Measurements from ENCODE around the gene POLR3B. TPM values are rescaled to one million over a fixed set of nuclear protein-coding genes. Genes with fewer than 3 reads are reported as not detected.

The POLR3B gene
- total and polyA plus RNA-seq, 2 of the 13 experiments (the other 11 are each of a cell fraction or from before 2014, with no cell fraction given): 4.8 to 13.1 TPM

DNA sequence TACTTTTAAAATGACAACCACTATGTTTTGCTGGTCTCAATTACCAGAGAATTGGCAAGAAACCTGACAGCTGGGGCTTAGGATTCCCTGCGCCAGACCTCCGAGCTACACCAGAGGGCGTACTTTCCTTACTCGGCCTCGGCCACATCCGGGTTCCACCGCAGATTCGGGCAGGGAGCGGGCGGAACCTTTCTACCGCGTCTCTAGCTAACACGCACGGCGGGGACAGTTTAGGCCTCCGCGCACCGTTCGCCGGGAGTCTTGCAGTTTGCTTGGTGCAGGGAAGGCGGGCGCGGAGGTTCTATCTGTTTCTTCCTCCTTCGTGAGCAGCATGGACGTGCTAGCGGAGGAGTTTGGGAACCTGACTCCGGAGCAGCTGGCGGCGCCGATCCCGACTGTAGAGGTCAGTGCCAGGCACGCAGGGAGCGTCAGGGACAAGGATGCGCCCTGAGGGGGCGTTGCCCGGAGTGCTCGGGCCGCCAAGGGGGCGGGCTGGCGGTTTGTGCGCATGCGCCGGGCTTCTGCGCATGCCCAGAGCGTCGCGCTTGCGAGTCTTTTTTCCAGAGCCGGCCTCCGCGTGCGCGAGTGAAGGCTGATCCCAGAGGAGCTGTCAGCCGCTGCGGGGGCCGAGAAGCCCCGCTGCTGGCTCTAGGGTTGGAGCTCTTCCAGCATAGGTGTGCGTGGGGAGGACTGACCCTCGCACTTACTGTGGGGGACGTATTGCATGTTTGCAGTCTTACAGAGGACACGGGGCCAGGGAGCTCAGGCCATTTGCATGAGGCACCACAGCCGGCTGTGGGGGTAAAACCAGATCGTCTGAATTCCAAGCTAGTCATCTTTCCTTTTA lies at the start of gene POLR3B (continued):
- TF ChIP-seq, protein P1, sequence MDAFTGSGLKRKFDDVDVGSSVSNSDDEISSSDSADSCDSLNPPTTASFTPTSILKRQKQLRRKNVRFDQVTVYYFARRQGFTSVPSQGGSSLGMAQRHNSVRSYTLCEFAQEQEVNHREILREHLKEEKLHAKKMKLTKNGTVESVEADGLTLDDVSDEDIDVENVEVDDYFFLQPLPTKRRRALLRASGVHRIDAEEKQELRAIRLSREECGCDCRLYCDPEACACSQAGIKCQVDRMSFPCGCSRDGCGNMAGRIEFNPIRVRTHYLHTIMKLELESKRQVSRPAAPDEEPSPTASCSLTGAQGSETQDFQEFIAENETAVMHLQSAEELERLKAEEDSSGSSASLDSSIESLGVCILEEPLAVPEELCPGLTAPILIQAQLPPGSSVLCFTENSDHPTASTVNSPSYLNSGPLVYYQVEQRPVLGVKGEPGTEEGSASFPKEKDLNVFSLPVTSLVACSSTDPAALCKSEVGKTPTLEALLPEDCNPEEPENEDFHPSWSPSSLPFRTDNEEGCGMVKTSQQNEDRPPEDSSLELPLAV (CRISPR knock-in tag; conservative IDR thresholded peaks at IDR 0.05; ENCODE audit: low read depth): no peak
- TF ChIP-seq, protein P2, sequence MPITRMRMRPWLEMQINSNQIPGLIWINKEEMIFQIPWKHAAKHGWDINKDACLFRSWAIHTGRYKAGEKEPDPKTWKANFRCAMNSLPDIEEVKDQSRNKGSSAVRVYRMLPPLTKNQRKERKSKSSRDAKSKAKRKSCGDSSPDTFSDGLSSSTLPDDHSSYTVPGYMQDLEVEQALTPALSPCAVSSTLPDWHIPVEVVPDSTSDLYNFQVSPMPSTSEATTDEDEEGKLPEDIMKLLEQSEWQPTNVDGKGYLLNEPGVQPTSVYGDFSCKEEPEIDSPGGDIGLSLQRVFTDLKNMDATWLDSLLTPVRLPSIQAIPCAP (CRISPR knock-in tag; IDR thresholded peaks at IDR 0.05; ENCODE audit: low read depth): 0 out of 2 replicates have a peak, but pooled peaks have one; percentile 77
- TF ChIP-seq ZNF766 (CRISPR knock-in tag; IDR thresholded peaks at IDR 0.05; ENCODE audit: borderline replicate concordance) (peak; percentile 64), RXRB (CRISPR knock-in tag; IDR thresholded peaks at IDR 0.05; ENCODE audit: borderline replicate concordance) (peak; percentile 77), ZNF20 (CRISPR knock-in tag; IDR thresholded peaks at IDR 0.05) (no peak), ZBTB3 (CRISPR knock-in tag; IDR thresholded peaks at IDR 0.05; ENCODE audit: borderline replicate concordance, low read depth) (peak; percentile 83; the same call in 1 of the 2 replicates), CHD2 (IDR thresholded peaks at IDR 0.05; ENCODE audit: low read depth, low read length) (peak; percentile 29; the same call in 1 of the 2 replicates), NFE2L1 (CRISPR knock-in tag; IDR thresholded peaks at IDR 0.05; ENCODE audit: borderline replicate concordance) (no peak), RXRA (CRISPR knock-in tag; IDR thresholded peaks at IDR 0.05) (peak; percentile 90), MIXL1 (CRISPR knock-in tag; IDR thresholded peaks at IDR 0.05) (peak; percentile 87; the same call in 1 of the 2 replicates), CCAR2 (optimal IDR thresholded peaks at IDR 0.05; ENCODE audit: low read depth, low read length) (no peak), ZBTB21 (CRISPR knock-in tag; IDR thresholded peaks at IDR 0.05) (no peak; the same call in 1 of the 2 replicates), NFYB (CRISPR knock-in tag; IDR thresholded peaks at IDR 0.05) (peak; percentile 45; the same call in 1 of the 2 replicates), ZNF253 (CRISPR knock-in tag; IDR thresholded peaks at IDR 0.05; ENCODE audit: borderline replicate concordance) (no peak; the same call in 1 of the 2 replicates), ZNF7 (CRISPR knock-in tag; IDR thresholded peaks at IDR 0.05) (peak; percentile 64)
- TF ChIP-seq, protein P3, sequence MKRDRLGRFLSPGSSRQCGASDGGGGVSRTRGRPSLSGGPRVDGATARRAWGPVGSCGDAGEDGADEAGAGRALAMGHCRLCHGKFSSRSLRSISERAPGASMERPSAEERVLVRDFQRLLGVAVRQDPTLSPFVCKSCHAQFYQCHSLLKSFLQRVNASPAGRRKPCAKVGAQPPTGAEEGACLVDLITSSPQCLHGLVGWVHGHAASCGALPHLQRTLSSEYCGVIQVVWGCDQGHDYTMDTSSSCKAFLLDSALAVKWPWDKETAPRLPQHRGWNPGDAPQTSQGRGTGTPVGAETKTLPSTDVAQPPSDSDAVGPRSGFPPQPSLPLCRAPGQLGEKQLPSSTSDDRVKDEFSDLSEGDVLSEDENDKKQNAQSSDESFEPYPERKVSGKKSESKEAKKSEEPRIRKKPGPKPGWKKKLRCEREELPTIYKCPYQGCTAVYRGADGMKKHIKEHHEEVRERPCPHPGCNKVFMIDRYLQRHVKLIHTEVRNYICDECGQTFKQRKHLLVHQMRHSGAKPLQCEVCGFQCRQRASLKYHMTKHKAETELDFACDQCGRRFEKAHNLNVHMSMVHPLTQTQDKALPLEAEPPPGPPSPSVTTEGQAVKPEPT (CRISPR knock-in tag; IDR thresholded peaks at IDR 0.05; ENCODE audit: low read depth): peak; percentile 93
- TF ChIP-seq, protein P4, sequence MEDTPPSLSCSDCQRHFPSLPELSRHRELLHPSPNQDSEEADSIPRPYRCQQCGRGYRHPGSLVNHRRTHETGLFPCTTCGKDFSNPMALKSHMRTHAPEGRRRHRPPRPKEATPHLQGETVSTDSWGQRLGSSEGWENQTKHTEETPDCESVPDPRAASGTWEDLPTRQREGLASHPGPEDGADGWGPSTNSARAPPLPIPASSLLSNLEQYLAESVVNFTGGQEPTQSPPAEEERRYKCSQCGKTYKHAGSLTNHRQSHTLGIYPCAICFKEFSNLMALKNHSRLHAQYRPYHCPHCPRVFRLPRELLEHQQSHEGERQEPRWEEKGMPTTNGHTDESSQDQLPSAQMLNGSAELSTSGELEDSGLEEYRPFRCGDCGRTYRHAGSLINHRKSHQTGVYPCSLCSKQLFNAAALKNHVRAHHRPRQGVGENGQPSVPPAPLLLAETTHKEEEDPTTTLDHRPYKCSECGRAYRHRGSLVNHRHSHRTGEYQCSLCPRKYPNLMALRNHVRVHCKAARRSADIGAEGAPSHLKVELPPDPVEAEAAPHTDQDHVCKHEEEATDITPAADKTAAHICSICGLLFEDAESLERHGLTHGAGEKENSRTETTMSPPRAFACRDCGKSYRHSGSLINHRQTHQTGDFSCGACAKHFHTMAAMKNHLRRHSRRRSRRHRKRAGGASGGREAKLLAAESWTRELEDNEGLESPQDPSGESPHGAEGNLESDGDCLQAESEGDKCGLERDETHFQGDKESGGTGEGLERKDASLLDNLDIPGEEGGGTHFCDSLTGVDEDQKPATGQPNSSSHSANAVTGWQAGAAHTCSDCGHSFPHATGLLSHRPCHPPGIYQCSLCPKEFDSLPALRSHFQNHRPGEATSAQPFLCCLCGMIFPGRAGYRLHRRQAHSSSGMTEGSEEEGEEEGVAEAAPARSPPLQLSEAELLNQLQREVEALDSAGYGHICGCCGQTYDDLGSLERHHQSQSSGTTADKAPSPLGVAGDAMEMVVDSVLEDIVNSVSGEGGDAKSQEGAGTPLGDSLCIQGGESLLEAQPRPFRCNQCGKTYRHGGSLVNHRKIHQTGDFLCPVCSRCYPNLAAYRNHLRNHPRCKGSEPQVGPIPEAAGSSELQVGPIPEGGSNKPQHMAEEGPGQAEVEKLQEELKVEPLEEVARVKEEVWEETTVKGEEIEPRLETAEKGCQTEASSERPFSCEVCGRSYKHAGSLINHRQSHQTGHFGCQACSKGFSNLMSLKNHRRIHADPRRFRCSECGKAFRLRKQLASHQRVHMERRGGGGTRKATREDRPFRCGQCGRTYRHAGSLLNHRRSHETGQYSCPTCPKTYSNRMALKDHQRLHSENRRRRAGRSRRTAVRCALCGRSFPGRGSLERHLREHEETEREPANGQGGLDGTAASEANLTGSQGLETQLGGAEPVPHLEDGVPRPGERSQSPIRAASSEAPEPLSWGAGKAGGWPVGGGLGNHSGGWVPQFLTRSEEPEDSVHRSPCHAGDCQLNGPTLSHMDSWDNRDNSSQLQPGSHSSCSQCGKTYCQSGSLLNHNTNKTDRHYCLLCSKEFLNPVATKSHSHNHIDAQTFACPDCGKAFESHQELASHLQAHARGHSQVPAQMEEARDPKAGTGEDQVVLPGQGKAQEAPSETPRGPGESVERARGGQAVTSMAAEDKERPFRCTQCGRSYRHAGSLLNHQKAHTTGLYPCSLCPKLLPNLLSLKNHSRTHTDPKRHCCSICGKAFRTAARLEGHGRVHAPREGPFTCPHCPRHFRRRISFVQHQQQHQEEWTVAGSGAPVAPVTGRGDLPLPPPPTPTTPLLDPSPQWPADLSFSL (CRISPR knock-in tag; IDR thresholded peaks at IDR 0.05): peak; percentile 76; the same call in 1 of the 2 replicates
